AG09309 (cell line): Measurements from ENCODE around the gene ABHD1.

ENCODE experiments used
- DNase-seq: peaks from one replicate; pipeline ENCODE4 v3.0.0-alpha.2; 2010; ENCODE audit warnings: low read depth
- H3K4me3 ChIP-seq: 2 replicates; pipeline ENCODE4 v1.5.1; 2011; ENCODE audit warnings: mild to moderate bottlenecking, low read depth, low read length, moderate library complexity; ENCODE audit not compliant: control insufficient read depth
- CTCF ChIP-seq: IDR thresholded peaks from 2 replicates; pipeline ENCODE4 v1.5.1; 2011; ENCODE audit warnings: mild to moderate bottlenecking, low read depth, low read length, inconsistent platforms; ENCODE audit not compliant: insufficient read depth, control insufficient read depth; ENCODE audit errors: missing control alignments

Gene ABHD1

GRCh38 chr2:27150639-27151230, 27.1 kb downstream of the ABHD1 start:
- no peak for DNase-seq
- no peak overlapping the region for H3K4me3 ChIP-seq
- TF ChIP-seq CTCF, result no peak

- H3K4me3 ChIP-seq, result no peak overlapping the region
- no peak for TF ChIP-seq CTCF
- no peak for DNase-seq
Observed at GRCh38 chr2:27152102-27152795, 28.6 kb downstream of the ABHD1 start.

- no peak overlapping the region for H3K4me3 ChIP-seq
- TF ChIP-seq CTCF, result no peak
- DNase-seq, result no peak
Observed at GRCh38 chr2:27152796-27153464, 29.3 kb downstream of the ABHD1 start.

GRCh38 chr2:27154488-27154887, 30.9 kb downstream of the ABHD1 start:
- no peak for DNase-seq
- H3K4me3 ChIP-seq, result no peak overlapping the region
- no peak for TF ChIP-seq CTCF

- DNase-seq, result no peak
- TF ChIP-seq CTCF, result no peak
- H3K4me3 ChIP-seq, result no peak overlapping the region
Observed at GRCh38 chr2:27155069-27155520, 31.5 kb downstream of the ABHD1 start.

GRCh38 chr2:27158468-27158867, 34.9 kb downstream of the ABHD1 start:
- TF ChIP-seq CTCF, result no peak
- H3K4me3 ChIP-seq, result no peak overlapping the region
- no peak for DNase-seq
